VCaP (cell line): ENCODE data around the gene TPM1.

Experiments
- H3K27ac ChIP-seq: fragments of 450-650 bp; 2 replicates; pipeline ENCODE4 v1.5.1; 2017
- CTCF ChIP-seq: fragments of 450-650 bp; conservative IDR thresholded peaks from 2 replicates; pipeline ENCODE4 v1.5.1; 2017; ENCODE audit warnings: mild to moderate bottlenecking, moderate library complexity

The TPM1 gene

GRCh38 chr15:63027646-63028045 is 14.9 kb upstream of the TPM1 start:
- no peak for TF ChIP-seq CTCF
- H3K27ac ChIP-seq, result peak overlapping the region; percentile 73

GRCh38 chr15:63028442-63029110 is 14.0 kb upstream of the TPM1 start:
- peak overlapping the region; percentile 73 for H3K27ac ChIP-seq
- TF ChIP-seq CTCF, result no peak

GRCh38 chr15:63029676-63030075 is 12.9 kb upstream of the TPM1 start:
- peak overlapping the region; percentile 73 for H3K27ac ChIP-seq

GRCh38 chr15:63030101-63030551 is 12.4 kb upstream of the TPM1 start:
- peak overlapping the region; percentile 73; the same call in 1 of the 2 replicates for H3K27ac ChIP-seq
- TF ChIP-seq CTCF, result no peak

More at GRCh38 chr15:63029676-63030075, 12.9 kb upstream of the TPM1 start:
- no peak for TF ChIP-seq CTCF

GRCh38 chr15:63034578-63034977 is 8.0 kb upstream of the TPM1 start:
- no peak overlapping the region for H3K27ac ChIP-seq
- no peak for TF ChIP-seq CTCF

GRCh38 chr15:63035253-63035652 is 7.3 kb upstream of the TPM1 start:
- no peak overlapping the region for H3K27ac ChIP-seq
- TF ChIP-seq CTCF, result no peak

GRCh38 chr15:63035977-63036376 is 6.6 kb upstream of the TPM1 start:
- H3K27ac ChIP-seq, result no peak overlapping the region
- no peak for TF ChIP-seq CTCF
